HUES48 (cell line): ENCODE data around the gene SLC7A14.
A peak's percentile ranks its signal among the peaks of the same experiment; 100 is the strongest.

ENCODE experiments used
- H3K27ac ChIP-seq: one replicate; pipeline ENCODE4 v1.7.0; 2013; ENCODE audit warnings: low read depth, low read length, inconsistent platforms
- H3K27me3 ChIP-seq: 2 replicates; pipeline ENCODE4 v1.6.1; 2013; ENCODE audit warnings: mild to moderate bottlenecking, low read length; ENCODE audit not compliant: control insufficient read depth, insufficient read depth
- H3K36me3 ChIP-seq: 2 replicates; pipeline ENCODE4 v1.6.1; 2013; ENCODE audit warnings: low read length; ENCODE audit not compliant: control insufficient read depth, insufficient read depth
- H3K4me1 ChIP-seq: 2 replicates; pipeline ENCODE4 v1.6.1; 2013; ENCODE audit warnings: mild to moderate bottlenecking, low read length; ENCODE audit not compliant: control insufficient read depth, insufficient read depth
- H3K4me3 ChIP-seq: 2 replicates; pipeline ENCODE4 v1.5.1; 2013; ENCODE audit warnings: mild to moderate bottlenecking, low read depth, low read length
- H3K9ac ChIP-seq: 2 replicates; pipeline ENCODE4 v1.6.1; 2013; ENCODE audit warnings: mild to moderate bottlenecking, low read depth, low read length, moderate library complexity
- H3K9me3 ChIP-seq: 2 replicates; pipeline ENCODE4 v1.6.1; 2013; ENCODE audit warnings: low read length; ENCODE audit not compliant: control insufficient read depth, insufficient read depth

SLC7A14 gene

DNA sequence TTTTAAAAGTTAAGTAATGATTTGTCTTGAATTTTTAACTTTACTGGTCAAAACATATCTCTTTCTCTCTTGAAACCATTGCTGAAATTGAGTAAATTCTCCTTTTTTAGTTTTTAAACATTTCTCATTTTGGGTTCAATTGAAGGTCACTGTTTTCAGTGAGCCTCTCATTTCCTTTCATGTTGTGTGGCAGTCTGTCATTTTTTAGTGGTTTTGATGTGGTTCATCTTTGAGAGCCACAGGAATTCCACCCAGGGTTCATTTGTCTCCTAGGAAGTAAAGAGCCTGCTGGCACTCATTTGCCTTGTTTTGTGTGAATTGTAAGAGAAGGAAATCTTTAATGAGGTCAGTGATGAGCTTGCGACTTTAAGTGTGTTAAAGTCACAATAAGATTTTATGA lies 156.8 kb downstream of the SLC7A14 start:
- no peak overlapping the region for H3K27ac ChIP-seq
- H3K9ac ChIP-seq: no peak overlapping the region
- H3K4me3 ChIP-seq: no peak overlapping the region
- no peaks in the 10 kb centered on the region; the same call in 1 of the 2 replicates for H3K4me1 ChIP-seq
- H3K9me3 ChIP-seq: no peaks in the 10 kb centered on the region
- no peaks in the 10 kb centered on the region for H3K27me3 ChIP-seq
- no peaks in the 10 kb centered on the region for H3K36me3 ChIP-seq

GRCh38 chr3:170428095-170428494 lies 157.8 kb downstream of the SLC7A14 start:
- Histone ChIP-seq H3K27ac (no peak overlapping the region), H3K36me3 (no peaks in the 10 kb centered on the region), H3K9ac (no peak overlapping the region), H3K9me3 (no peaks in the 10 kb centered on the region), H3K4me3 (no peak overlapping the region), H3K4me1 (no peaks in the 10 kb centered on the region; the same call in 1 of the 2 replicates), H3K27me3 (no peaks in the 10 kb centered on the region)

DNA sequence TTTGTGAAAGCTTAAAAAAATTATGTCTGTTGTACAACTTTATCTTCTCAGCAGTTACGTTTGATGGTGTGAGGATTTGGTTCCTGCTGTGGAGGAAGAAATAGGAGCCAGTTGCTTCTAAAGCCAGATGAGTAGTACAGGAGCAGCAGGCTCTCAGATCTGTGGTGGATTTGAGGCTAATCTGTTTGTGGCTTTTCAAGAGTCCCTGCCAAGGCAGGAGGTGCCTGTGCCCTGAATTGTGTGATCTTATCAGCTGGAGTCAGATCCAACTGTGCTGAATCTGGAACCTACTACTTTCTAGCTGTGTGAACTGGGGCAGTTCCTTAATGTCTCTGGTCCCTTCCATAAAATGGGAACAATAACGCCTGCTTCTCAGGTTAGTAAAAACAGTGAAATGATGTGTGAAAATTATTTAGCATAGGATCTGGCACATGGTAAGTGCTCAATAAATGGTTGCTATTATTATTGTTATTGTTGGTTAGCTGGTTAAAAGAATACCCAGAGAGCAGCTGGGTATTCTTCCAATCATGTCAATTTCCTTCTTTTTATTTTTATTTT lies 159.6 kb downstream of the SLC7A14 start:
- H3K4me3 ChIP-seq: no peak overlapping the region
- no peaks in the 10 kb centered on the region for H3K36me3 ChIP-seq
- no peaks in the 10 kb centered on the region; the same call in 1 of the 2 replicates for H3K4me1 ChIP-seq
- H3K9ac ChIP-seq: no peak overlapping the region
- peak overlapping the region; percentile 78 for H3K27ac ChIP-seq
- peaks cover 2% of the 10 kb centered on the region for H3K27me3 ChIP-seq
- no peaks in the 10 kb centered on the region for H3K9me3 ChIP-seq

DNA sequence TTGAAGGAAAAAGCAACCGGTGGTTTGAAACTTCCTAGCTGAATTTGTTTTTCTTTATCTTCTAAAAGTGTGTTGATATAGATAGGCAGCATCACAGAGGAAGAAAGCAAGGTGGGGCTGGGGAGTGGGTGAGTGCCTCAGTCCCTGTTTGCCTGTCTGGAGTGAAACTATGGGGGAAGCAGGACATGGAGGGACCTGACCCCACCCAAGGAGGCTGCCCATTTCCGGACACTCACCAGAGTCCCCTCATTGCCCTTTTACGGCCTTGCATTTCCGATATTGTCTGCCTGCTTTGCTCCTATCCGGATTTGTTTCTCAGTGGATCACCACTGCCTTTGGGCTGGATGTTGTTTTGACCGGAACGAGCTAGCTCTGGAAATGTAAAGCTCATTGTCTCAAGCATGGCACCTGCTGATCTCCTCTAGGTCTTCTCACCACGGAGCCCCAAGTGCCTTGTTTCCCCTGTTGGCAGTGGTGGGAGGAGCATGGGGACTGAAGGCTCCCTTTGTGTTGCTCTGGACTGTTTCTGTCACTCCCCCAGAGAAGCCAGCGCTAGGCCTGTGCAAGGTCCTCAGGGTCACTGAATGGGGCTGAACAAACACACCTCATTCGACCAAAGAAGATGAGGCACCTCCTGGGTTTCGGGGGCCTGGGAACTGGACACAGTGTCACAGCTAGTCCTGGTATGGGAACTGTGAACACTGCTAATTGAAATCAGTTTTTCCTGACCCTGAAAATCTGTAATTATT lies 160.2 kb downstream of the SLC7A14 start:
- Histone ChIP-seq H3K9ac (no peak overlapping the region), H3K27me3 (peaks cover 7% of the 10 kb centered on the region), H3K36me3 (no peaks in the 10 kb centered on the region), H3K27ac (peak overlapping the region; percentile 78), H3K4me1 (peaks cover 2% of the 10 kb centered on the region), H3K4me3 (no peak overlapping the region), H3K9me3 (no peaks in the 10 kb centered on the region)

DNA sequence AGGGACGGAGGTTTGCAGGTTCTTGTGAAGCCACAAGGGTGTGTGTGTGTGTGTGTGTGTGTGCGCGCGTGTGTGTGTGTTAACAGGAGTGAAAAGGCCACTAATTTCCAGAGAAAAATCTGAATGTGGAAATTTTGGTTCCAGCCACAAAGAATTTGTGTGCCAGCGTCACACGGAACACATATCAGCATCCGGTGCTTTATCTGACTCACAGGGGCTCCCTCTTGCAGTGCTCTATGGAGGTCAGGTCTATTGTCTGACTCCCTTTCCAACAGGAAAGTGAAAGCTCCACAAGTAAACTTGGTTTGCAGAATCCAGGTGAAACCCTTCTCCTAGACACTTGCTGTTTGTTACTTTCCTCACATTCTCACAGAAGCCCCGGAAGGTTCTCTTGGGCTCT lies 161.0 kb downstream of the SLC7A14 start:
- peaks cover 9% of the 10 kb centered on the region for H3K4me1 ChIP-seq
- H3K9me3 ChIP-seq: no peaks in the 10 kb centered on the region
- H3K27ac ChIP-seq: no peak overlapping the region
- H3K9ac ChIP-seq: no peak overlapping the region
- H3K36me3 ChIP-seq: no peaks in the 10 kb centered on the region
- peaks cover 15% of the 10 kb centered on the region for H3K27me3 ChIP-seq
- no peak overlapping the region for H3K4me3 ChIP-seq

DNA sequence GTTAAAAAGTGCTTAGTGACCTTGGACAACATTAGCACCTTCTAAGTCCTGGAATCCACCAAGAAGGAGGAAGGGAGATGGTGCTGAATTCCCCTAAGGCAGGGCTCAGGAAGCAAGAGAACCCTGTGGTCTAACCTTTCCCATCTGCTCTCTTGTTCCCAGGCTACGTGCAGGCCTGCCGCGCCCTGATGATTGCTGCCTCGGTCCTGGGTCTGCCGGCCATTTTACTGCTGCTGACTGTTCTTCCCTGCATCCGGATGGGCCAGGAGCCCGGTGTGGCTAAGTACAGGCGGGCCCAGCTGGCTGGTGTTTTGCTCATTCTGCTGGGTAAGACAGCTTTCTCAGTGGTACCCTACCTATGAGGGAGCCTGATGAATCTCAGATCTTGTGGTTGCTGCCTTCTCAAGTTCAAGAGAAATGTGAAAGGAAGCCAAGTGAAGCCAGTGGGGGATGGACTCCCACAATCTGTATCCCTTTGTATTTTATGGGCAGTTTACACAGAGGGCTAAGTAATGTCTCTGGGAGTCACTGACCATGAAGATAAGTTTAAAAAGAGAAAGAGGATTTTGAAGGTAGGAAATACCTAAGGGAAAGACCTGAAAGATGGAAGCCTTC lies 162.8 kb downstream of the SLC7A14 start:
- Histone ChIP-seq H3K27me3 (peaks cover 33% of the 10 kb centered on the region), H3K9me3 (no peaks in the 10 kb centered on the region), H3K36me3 (no peaks in the 10 kb centered on the region), H3K4me3 (no peak overlapping the region), H3K4me1 (peaks cover 9% of the 10 kb centered on the region), H3K27ac (no peak overlapping the region), H3K9ac (no peak overlapping the region)

DNA sequence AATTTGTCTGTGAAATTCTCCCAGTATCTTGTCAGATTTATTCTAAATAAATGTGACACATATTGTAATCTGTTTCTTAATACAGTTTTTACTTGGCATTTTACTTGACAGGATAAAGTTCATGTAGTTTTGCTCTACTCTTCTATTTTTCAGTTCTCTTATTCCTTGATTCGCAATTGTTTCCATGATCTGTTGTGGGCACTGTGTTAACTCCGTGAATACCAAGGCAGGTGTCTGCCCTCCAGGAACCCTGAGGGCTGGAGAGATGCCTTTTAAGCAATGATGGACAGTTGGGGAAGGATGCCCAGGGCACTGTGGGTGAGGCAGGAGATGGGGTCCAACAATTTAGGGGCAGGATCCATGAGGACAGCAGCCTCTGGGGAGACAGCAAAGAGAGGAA lies 164.1 kb downstream of the SLC7A14 start:
- peaks cover 9% of the 10 kb centered on the region for H3K4me1 ChIP-seq
- no peak overlapping the region for H3K9ac ChIP-seq
- H3K36me3 ChIP-seq: no peaks in the 10 kb centered on the region
- H3K27ac ChIP-seq: no peak overlapping the region
- H3K9me3 ChIP-seq: no peaks in the 10 kb centered on the region
- H3K27me3 ChIP-seq: peaks cover 46% of the 10 kb centered on the region
- H3K4me3 ChIP-seq: no peak overlapping the region

GRCh38 chr3:170421111-170421641 lies 164.7 kb downstream of the SLC7A14 start:
- H3K36me3 ChIP-seq: no peaks in the 10 kb centered on the region
- H3K9ac ChIP-seq: no peak overlapping the region
- peaks cover 9% of the 10 kb centered on the region for H3K4me1 ChIP-seq
- peaks cover 49% of the 10 kb centered on the region for H3K27me3 ChIP-seq
- H3K4me3 ChIP-seq: no peak overlapping the region
- H3K9me3 ChIP-seq: no peaks in the 10 kb centered on the region
- H3K27ac ChIP-seq: no peak overlapping the region

- Histone ChIP-seq H3K9ac (no peak overlapping the region), H3K4me3 (peak overlapping the region; percentile 59), H3K36me3 (no peaks in the 10 kb centered on the region), H3K4me1 (peaks cover 9% of the 10 kb centered on the region), H3K9me3 (no peaks in the 10 kb centered on the region), H3K27me3 (peaks cover 49% of the 10 kb centered on the region), H3K27ac (no peak overlapping the region)
Observed at GRCh38 chr3:170420307-170420821, 165.5 kb downstream of the SLC7A14 start.

DNA sequence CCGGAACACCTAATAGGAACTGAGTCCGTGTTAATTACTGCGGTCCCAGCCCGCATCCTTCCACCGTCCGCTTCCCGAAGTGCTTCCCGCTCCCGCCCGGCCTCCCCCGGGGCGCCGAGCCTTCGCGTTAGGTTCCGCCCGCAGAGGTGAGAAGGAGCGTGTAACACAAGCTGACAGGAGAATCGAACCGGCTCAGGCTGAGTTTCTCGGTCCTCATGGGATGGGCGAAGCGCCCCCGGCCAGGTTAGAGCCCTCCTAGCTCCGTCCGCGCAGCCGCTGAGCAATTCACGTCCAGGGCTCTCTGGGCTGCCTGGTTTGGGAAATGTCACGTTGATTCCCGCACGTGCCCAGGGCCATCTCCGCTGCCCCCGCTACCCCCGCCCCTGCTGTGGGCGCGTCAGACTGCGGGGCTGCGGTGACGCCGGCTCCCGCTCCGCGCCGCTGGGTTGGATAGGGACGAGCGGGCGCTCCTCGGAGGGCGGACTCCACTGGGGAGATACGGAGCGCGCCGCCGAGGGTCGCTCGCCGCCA lies 166.3 kb downstream of the SLC7A14 start:
- H3K36me3 ChIP-seq: no peaks in the 10 kb centered on the region
- H3K27ac ChIP-seq: no peak overlapping the region
- H3K9me3 ChIP-seq: no peaks in the 10 kb centered on the region
- H3K27me3 ChIP-seq: peaks cover 49% of the 10 kb centered on the region
- H3K4me1 ChIP-seq: peaks cover 9% of the 10 kb centered on the region
- H3K9ac ChIP-seq: no peak overlapping the region
- peak overlapping the region; percentile 59 for H3K4me3 ChIP-seq
